HG03575 (cell line): Measurements from ENCODE around the gene ITGAE.
"Not testable (repeated sequence)": the region's sequence is repeated elsewhere in the genome, so short reads cannot be mapped to it uniquely, and the experiment has no call there.

Source experiments
- ATAC-seq: cut with Tn5 transposase; IDR thresholded peaks from one replicate; pipeline ENCODE4 v1.9.1; 2021; ENCODE audit not compliant: unreplicated experiment, insufficient number of reproducible peaks, low FRiP score; ENCODE audit errors: extremely low read depth

The ITGAE gene

DNA sequence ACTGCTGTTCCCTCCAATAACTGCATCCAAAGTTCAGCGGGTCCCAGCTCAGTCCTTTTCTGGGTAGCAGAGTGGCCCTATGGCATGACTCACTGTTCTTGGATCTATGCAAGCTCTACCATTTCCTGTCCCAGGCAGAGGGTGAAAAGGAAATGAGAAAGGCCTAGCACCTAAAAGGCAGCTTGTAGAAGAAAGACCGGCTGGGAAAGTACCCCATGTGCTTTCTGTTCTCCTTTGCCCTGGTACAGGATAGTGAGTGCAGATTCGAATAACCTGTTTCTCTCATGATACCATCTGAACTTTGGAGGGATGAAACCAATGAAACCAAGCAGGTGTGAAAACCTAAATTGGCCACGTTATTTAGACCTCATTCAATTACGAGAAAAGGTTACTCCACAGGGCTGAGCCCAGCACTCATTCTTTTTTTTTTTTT, 90.0 kb downstream of the ITGAE start:
- ATAC-seq, result peak; percentile 76

DNA sequence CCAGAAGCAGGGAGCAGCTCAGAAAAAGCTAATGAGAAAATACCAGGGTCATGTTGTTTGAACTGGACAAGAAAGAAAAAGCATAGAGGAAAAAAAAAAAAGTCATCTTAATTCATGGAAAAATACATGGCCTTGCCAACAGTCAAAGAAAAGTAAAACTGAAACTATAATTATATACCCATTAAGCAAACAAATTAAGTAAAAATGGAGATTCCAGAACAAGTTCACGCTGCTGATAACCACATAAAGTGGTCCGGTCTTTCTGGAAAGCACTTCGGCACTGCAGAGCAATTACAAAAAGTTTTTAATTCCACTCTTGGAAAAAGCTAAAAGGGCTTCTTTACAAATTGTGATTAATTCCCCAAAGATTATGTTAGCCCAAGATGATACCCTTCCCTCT, 92.6 kb downstream of the ITGAE start:
- ATAC-seq, result no peak

DNA sequence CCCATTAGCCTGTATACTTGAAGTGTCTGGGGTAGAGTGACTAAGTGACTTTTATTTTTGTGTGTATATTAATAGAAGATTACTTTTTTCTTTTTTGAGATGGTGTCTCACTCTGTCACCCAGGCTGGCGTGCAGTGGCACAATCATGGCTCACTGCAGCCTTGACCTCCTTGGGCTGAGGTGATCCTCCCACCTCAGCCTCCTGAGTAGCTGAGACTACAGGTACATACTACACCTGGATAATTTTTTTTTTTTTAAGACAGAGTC, 95.3 kb downstream of the ITGAE start:
- ATAC-seq, result not testable (repeated sequence)

DNA sequence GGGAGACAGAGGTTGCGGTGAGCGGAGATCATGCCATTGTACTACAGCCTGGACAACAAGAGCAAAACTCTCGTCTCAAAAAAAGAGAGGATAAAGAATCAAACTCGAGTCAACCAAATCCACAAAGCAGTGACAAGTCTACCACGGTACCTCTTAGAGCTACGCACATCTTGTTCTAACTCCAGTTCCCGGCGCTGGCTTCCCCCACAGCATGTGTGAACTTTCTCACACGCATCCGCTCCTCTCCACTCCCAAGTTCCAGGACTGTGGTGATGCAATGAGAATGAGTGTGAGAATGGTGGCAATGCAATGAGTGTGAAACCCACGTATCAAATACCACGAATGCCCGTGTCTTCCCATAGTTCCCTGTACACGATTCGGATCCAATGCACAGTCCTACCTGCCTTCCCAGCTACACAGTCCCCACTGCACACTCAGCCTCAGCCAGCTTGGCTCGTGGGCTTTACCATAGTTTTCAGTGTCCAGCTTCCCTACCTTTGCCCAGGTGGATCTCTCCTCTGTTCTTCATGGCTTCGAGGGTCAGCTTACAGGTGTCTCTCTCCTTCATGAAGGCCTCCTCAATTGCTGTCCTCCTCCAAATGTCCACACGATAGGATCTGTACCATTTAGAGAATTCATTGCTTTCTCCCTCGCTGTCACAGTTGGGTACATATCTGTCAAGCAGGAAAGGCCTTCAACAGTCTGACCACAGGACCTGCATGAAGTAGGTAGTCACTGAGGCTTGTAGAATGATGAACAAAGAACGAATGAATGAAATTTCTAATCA, 95.9 kb downstream of the ITGAE start:
- ATAC-seq, result no peak

DNA sequence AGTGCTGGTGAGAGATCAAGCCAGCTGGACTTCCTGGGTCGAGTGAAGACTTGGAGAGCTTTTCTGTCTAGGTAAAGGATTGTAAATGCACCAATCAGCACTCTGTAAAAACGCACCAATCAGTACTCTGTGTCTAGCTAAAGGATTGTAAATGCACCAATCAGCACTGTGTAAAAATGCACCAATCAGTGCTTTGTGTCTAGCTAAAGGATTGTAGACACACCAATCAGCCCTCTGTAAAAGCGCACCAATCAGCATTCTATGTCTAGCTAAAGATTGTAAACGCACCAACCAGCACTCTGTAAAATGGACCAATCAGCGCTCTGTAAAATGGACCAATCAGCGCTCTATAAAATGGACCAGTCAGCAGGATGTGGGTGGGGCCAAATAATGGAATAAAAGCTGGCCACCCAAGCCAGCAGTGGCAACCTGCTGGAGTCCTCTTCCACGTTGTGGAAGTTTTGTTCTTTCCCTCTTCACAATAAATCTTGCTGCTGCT, 98.9 kb downstream of the ITGAE start:
- ATAC-seq, result not testable (repeated sequence)

DNA sequence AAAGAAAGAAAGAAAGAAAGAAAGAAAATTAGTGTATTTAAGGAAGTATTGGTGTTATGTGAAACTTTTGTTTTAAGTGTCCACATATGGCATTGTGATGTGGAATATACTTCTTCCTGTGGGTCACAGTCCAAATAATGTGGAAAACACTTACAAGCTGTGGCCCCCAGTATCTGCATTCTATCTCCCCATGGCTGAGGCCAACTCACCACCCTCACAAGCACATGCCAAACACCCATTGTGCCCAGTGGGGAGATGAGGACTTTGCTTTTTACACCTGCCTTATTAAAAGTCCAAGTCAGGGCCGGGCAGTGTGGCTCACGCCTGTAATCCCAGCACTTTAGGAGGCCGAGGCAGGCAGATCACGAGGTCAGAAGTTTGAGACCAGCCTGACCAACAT, 101.0 kb downstream of the ITGAE start:
- no peak for ATAC-seq

DNA sequence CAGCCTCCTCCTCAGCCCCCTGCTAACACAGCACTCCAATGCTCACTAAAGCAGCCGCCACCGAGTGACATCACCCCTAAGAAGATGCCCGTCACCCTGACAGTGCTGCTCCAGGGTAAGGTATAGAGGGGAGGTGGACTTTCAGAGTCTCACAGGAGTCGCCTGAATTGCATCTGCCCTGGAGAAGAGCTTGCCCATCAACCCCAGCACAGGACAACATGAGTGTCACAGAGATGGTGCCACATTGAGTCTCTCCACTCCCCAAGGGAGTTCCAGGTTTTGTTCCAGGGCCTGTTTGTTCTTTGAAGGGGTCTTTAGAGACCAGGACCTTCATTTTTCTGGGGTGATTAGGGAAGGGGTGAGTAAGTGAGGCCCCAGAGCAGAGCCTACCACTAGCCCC, 102.8 kb downstream of the ITGAE start:
- ATAC-seq, result no peak

DNA sequence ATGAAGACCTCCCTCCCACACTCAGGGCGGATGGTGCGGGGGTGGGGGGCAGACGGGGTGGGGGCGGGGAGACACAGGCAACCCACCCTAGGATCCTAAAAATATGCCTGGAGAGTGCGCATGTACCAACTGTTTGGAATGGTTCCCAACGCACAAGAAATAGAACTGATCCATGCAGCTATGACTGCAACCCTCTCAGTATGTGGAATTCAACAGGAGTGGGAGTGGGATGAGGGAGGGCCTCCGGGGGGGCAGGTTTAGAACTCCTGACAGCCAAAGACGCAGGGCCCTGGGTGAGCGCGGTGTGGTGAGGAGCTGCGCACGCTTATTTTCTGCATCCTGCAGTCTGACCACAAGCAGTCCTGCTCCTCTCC, 103.9 kb downstream of the ITGAE start:
- no peak for ATAC-seq

DNA sequence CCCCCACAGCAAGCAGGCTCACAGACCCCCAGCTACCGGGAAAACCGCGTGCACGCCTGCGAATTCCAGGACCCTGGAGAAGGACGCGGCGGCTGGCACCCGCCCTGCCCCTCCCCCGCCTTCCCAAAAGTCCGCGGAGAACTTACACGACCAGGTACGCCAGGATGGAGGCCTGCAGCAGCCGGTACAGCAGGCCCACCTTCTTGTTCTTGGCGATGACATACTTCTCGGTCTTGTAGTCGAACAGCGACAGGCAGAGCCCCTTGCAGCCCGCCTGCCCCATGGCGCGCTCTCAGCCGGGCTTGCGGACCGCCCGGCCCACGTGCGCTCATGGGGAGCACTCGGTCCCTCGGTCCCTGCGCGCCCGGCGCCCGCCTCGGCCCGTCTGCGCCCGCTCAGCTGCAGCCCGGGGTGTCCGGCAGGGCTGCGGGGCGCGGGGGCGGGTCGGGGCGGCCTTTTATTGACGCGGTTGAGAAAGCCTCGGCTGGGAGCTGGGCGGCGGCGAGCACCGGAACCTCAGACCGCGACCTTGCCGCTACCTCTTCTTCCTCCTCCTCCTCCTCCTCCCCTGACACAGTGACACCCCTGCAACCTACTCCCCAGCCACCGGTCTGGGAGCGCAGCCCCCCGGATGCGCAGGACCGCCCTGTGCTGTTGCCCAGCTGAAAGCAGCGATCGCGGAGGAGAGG, 105.1 kb downstream of the ITGAE start, which contains the start of gene P2RX5:
TSS of gene P2RX5 (minus strand) at position 433 of the 689 bp plus-strand sequence. CDS start at position 283, 150 bp downstream.
- no peak for ATAC-seq

DNA sequence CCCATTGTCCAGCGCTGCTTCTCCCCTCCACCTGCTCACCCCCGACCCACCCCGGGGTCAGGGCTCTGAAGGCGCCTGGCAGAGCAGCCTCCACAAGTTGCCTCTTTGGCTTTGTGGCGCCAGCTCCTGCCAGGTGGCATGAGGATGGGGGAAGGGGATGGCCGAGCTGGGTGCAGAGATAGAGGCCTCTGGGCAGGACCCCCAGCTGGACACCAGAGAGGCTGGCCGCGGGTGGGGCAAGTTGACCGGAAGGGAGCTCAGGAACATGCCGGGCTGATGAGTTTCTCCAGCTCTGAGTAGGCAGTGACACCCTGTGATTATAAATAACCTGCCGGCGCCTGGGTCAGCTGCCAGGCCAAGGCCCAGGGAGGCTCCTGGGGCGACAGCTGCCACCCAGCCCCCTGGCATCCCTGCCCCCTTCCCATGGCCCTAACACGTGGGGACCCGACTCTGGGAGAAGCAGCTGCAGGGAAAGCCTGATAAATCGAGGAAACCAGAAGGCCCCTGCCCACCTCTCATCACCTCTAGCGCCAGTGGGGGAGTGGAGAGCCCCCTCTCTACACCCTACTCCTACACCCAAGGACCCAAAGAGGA, 105.8 kb downstream of the ITGAE start:
- no peak for ATAC-seq

DNA sequence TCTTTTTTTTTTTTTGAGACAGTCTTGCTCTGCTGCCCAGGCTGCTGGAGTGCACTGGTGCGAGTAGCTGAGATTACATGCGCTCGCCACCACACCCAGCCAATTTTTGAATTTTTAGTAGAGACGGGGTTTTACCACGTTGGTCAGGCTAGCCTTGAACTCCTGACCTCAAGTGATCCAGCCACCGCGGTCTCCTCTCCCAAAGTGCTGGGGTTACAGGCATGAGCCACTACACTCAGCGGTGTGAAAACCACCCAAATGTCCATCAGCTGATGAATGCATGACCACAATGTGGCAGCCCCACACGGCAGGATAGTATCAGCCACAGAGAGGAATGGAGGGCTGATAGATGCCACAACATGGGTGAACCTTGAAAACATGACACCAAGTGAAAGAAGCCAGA, 107.2 kb downstream of the ITGAE start:
- ATAC-seq, result no peak

DNA sequence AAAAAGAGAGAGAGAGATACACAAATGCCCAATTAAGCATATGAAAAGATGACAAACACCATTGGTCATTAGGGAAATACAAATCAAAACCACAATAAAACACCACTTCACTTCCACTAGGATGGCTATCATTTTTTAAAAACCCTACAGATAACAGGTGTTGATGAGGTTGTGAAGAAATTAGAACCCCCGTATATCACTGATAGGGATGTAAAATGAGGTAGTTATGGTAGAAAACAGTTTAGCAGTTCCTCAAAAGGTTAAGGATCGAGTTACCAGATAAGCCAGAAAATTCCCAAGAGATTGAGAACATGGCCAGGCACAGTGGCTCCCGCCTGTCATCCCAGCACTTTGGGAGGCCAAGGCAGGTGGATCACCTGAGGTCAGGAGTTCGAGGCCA, 107.8 kb downstream of the ITGAE start:
- ATAC-seq, result no peak

DNA sequence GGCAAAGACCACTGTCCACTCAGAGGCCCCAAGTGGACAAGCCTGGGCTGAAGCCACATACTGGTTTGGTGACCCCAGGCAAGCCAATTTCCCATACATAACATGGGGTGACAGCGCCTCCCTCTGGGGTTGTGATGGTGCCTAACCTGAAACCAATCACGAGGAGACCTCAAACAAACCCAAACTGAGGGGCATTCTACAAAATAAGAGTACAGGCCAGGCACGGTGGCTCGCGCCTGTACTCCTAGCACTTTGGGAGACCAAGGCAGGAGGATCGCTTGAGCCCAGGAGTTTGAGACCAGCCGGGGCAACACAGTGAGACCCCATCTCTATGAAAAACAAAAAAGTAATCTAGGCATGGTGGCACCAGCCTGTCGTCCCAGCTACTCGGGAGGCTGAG, 108.6 kb downstream of the ITGAE start:
- no peak for ATAC-seq

DNA sequence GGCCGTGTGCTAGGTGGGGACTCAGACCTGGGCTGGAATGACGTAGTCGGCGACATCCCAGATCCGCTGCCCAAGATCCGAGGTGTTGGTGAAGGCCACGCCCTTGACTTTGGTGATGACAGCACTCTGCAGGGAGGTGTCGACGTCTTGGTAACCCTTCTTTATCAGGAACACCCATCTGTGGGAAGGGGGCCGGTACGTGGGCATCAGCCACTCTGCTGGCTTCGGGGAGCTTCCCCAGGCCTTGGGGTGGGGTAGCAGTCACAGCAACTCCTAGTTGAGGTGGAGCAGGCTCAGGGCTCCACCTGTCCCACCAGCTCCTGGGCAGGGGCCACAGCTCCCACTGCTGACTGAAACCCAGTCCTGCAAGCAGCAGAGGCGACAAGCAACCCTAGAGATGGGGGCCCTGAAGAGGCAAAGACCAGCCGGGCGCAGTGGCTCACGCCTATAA, 109.3 kb downstream of the ITGAE start:
- ATAC-seq, result no peak

DNA sequence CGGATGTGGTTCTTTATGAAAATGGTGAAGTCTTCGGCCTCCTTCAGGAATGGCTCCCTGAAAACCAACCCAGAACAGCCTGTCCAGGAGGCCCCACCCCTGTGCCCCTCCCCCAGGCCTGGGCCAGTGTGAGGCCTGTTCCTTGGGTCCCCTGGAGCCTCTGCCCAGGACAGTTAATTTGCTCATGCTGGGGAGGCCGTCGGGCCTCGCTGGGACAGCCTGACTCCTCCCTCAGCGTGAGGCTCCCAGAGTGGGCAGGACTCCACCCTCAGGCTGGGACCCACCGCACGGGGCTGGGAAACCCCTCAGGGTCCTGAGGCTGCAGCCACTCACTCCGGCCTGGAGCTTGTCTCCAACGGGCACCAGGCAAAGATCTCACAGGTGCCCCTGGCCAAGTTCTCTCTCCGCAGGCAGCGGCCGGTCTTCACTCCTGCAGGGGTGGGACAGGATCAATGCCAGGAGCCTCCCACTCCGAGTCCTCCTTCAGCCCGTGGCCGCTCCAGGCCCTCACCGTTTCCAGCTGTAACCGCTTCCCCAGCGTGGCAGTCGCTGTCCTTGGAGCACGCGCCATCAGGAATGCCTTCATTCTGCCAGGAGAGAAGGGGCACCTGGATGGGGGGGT, 110.8 kb downstream of the ITGAE start:
- no peak for ATAC-seq

DNA sequence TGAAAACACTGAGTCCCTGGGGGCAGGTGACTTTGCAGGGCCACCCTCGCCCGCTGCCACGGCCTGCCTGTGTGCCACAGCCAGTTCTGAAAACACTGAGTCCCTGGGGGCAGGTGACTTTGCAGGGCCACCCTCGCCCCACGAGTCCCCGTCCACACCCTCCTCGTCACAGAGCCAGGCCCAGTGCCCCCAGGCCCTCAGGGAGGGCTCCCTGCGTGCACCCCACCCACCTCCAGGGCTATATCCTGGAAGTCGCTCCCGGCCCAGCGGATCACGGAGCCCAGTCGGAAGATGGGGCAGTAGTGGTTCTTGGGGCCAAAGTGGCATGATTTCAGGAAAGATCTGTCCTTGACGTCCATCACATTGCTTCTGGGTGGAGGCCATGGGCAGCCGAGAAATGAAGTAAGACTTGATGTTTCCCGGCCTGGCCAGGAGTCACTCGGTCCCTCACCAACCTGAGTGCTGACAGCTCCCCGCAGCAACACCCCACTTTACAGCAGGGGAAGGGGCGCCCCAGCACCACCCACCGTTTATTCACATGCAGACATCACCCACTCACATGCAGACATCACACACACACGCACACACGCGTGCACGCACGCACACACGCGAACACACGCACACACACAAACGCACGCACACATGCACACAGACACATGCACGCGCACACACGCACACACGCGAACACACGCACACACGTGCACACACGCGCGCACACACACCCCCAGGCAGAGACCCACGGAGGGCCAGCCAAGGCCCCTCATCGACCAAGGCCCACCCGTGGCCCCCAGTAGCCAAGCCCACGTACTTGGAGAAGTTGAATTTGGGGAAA, 111.5 kb downstream of the ITGAE start:
- ATAC-seq, result no peak

DNA sequence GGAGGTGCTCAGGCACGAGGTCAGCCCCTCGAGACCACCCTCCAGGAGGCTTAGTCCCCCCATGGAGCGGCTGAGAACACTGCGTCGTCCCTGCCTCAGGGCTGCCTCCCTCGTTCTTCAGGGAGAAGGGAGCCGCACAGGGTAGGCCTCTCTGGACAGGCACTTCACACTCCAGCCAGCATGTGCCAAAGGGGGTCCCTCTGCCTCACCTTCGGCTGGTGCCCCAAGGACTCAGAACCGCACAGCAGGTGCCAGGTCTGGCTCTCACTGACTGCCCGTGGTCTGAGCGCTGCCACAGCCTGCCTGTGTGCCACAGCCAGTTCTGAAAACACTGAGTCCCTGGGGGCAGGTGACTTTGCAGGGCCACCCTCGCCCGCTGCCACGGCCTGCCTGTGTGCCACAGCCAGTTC, 112.1 kb downstream of the ITGAE start:
- no peak for ATAC-seq

DNA sequence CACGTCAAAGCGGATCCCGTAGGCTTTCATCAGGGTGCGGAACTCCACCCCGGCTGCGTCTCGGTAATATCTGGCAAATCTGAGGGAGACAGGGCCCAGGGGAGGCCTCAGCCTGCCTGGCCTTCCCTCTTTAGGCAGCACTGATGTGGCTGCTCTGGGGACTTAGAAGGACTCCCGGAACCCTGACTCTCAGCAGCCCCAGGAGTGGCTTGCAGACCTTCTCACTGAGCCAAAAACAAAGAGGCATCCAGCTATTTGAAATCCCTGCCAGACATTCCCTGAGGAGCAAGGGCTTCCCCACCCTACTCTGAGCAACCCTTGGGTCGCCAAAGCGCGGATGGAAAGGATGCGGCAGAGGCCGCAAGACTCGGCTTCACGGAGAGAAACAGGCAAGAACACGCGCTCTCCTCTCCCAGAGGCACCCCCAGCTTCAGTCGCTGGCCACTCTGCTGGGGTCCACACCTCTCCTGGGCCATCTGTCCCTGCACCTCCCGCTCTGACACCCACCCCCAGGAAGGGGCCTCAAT, 112.9 kb downstream of the ITGAE start:
- no peak for ATAC-seq

DNA sequence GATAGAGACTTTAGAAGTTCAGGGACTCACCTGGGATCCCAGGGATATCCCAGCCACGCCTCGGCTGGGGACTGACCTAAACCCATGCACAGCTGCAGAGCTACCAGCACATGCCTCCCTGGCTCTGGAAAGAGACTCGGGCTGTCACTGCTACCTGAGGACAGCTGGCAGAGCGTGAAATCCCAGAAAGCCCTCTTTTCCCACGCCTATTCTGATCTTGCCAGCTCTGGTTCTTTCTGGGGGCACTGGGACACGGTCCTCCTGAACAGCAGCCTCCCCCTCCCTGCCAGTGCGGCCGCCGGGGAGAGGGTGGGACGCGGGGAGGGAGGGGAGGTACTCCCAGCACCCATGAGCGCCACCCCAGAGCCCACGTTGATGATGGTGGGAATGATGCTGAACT, 115.8 kb downstream of the ITGAE start:
- no peak for ATAC-seq
